Epidermal melanocyte (primary cell): ENCODE measurements around the gene MED12L.
"Not testable (repeated sequence)": the region's sequence is repeated elsewhere in the genome, so short reads cannot be mapped to it uniquely, and the experiment has no call there.

ENCODE experiments used
- DNase-seq: peaks from one replicate; pipeline ENCODE4 v3.0.0; 2011; ENCODE audit warnings: low spot score; ENCODE audit not compliant: insufficient read length

Gene MED12L

GRCh38 chr3:151371526-151371925 lies 286.1 kb downstream of the MED12L start:
- DNase-seq, result no peak

- DNase-seq, result no peak
Measured at GRCh38 chr3:151372063-151372820, 286.8 kb downstream of the MED12L start.

- DNase-seq, result no peak
Measured at GRCh38 chr3:151377768-151378385, 292.4 kb downstream of the MED12L start.

- DNase-seq, result no peak
Measured at GRCh38 chr3:151379083-151379734, 293.7 kb downstream of the MED12L start.

GRCh38 chr3:151382671-151383070 lies 297.2 kb downstream of the MED12L start:
- no peak for DNase-seq

GRCh38 chr3:151383111-151383510 lies 297.6 kb downstream of the MED12L start:
- DNase-seq, result no peak

- peak; percentile 27 for DNase-seq
Measured at GRCh38 chr3:151383956-151384355, 298.5 kb downstream of the MED12L start.

GRCh38 chr3:151384741-151385174 lies 299.3 kb downstream of the MED12L start, which contains the start of gene P2RY12:
Gene P2RY12 (minus strand): TSS chr3:151384753. CDS start chr3:151338845, 45,908 bp downstream.
- DNase-seq, result no peak

GRCh38 chr3:151386056-151386455 lies 300.6 kb downstream of the MED12L start:
- DNase-seq, result no peak

- no peak for DNase-seq
Measured at GRCh38 chr3:151387432-151387831, 302.0 kb downstream of the MED12L start.

GRCh38 chr3:151387842-151388241 lies 302.4 kb downstream of the MED12L start:
- DNase-seq, result no peak

GRCh38 chr3:151391720-151392119 lies 306.3 kb downstream of the MED12L start:
- no peak for DNase-seq

- DNase-seq, result not testable (repeated sequence)
Measured at GRCh38 chr3:151392191-151392590, 306.7 kb downstream of the MED12L start.

GRCh38 chr3:151393146-151393830 lies 307.8 kb downstream of the MED12L start:
- no peak for DNase-seq

GRCh38 chr3:151393941-151394340 lies 308.5 kb downstream of the MED12L start:
- no peak for DNase-seq

GRCh38 chr3:151394611-151395010 lies 309.1 kb downstream of the MED12L start:
- no peak for DNase-seq

GRCh38 chr3:151395806-151396205 lies 310.3 kb downstream of the MED12L start:
- DNase-seq, result no peak

- DNase-seq, result no peak
Measured at GRCh38 chr3:151398895-151399294, 313.4 kb downstream of the MED12L start.

GRCh38 chr3:151400341-151400740 lies 314.9 kb downstream of the MED12L start:
- DNase-seq, result no peak

- no peak for DNase-seq
Measured at GRCh38 chr3:151402349-151402748, 316.9 kb downstream of the MED12L start.

- no peak for DNase-seq
Measured at GRCh38 chr3:151403246-151403645, 317.8 kb downstream of the MED12L start.

- no peak for DNase-seq
Measured at GRCh38 chr3:151404316-151404715, 318.9 kb downstream of the MED12L start.
